ENCODE results near the gene LAMA2. TPM values are rescaled to one million over a fixed set of nuclear protein-coding genes. Genes with fewer than 3 reads are reported as not detected.

Gene LAMA2
- total and polyA plus RNA-seq, 2 donors (not counting 3 experiments of a cell fraction or from before 2014, with no cell fraction given): 0.51 to 0.75 TPM

GRCh38 chr6:129031051-129031599, 148.2 kb downstream of the LAMA2 start:
- H3K27ac ChIP-seq (ENCODE audit: insufficient read depth, low read depth, low read length): no peak overlapping the region
- no peaks in the 10 kb centered on the region for H4K20me1 ChIP-seq (replicated peaks; ENCODE audit: control insufficient read depth, extremely low read depth, insufficient read depth, low read length)
- DNase-seq (ENCODE audit: low read depth, low spot score) (no peak), FAIRE-seq (no peak)
- no peaks in the 10 kb centered on the region for H3K9me1 ChIP-seq (replicated peaks; ENCODE audit: control insufficient read depth, extremely low read depth, insufficient read depth, low read length)
- H2AFZ ChIP-seq (ENCODE audit: low read depth, low read length): no peak overlapping the region
- BruUV-seq (replicated peaks): no TSS peak
- no peak overlapping the region for H3K4me3 ChIP-seq (replicated peaks in 1 of 3; ENCODE audit: insufficient read depth in 1 of 3, low read depth in 1 of 3, low read length in 3 of 3)
- H3K79me2 ChIP-seq (ENCODE audit: control insufficient read depth, insufficient read depth, low read length): no peaks in the 10 kb centered on the region
- H3K27me3 ChIP-seq (ENCODE audit: control insufficient read depth in 2 of 2, insufficient read depth in 2 of 2, low read length in 2 of 2): peaks cover 0 to 9% of the 10 kb centered on the region in 2 experiments
- CTCF ChIA-PET: no interaction called here
- POLR2A ChIA-PET: no interaction called here
- no peak overlapping the region for H3K4me2 ChIP-seq (ENCODE audit: insufficient read depth, low read length)
- H3K9ac ChIP-seq (replicated peaks; ENCODE audit: extremely low read depth, insufficient read depth, low read length): no peak overlapping the region
- no peaks in the 10 kb centered on the region for H3K9me3 ChIP-seq (replicated peaks; ENCODE audit: control insufficient read depth, insufficient read depth, low read length)
- no peaks in the 10 kb centered on the region for H3K4me1 ChIP-seq (ENCODE audit: control insufficient read depth, extremely low read depth, insufficient read depth, low read length)
- intact Hi-C loops (cut with micrococcal nuclease) (no loop called here), dilution Hi-C loops (cut with MboI; ENCODE audit: extremely low pct_ligation_motif_present, low sequenced_read_pairs) (no loop called here)
- H3K36me3 ChIP-seq (ENCODE audit: control insufficient read depth in 2 of 2, extremely low read depth in 1 of 2, insufficient read depth in 2 of 2, low read length in 2 of 2): no peaks in the 10 kb centered on the region
- TF ChIP-seq FOS (IDR thresholded peaks at IDR 0.05; ENCODE audit: borderline replicate concordance, insufficient read depth, low read length): no peak
- TF ChIP-seq CTCF (IDR thresholded peaks at IDR 0.05; ENCODE audit: extremely low read depth in 1 of 2, insufficient read depth in 1 of 2, low read depth in 1 of 2, low read length in 2 of 2): no peak

GRCh38 chr6:129032602-129033001, 149.7 kb downstream of the LAMA2 start:
- H3K27ac ChIP-seq (ENCODE audit: insufficient read depth, low read depth, low read length): no peak overlapping the region
- CTCF ChIA-PET: no interaction called here
- H3K9me1 ChIP-seq (replicated peaks; ENCODE audit: control insufficient read depth, extremely low read depth, insufficient read depth, low read length): no peaks in the 10 kb centered on the region

More at GRCh38 chr6:129032602-129033001, 149.7 kb downstream of the LAMA2 start:
- no peaks in the 10 kb centered on the region for H3K79me2 ChIP-seq (ENCODE audit: control insufficient read depth, insufficient read depth, low read length)
- DNase-seq (ENCODE audit: low read depth, low spot score) (no peak), FAIRE-seq (no peak)
- peaks cover 0 to 4% of the 10 kb centered on the region in 2 experiments for H3K27me3 ChIP-seq (ENCODE audit: control insufficient read depth in 2 of 2, insufficient read depth in 2 of 2, low read length in 2 of 2)
- no peak overlapping the region for H3K9ac ChIP-seq (replicated peaks; ENCODE audit: extremely low read depth, insufficient read depth, low read length)
- H3K9me3 ChIP-seq (replicated peaks; ENCODE audit: control insufficient read depth, insufficient read depth, low read length): no peaks in the 10 kb centered on the region
- no peak overlapping the region for H2AFZ ChIP-seq (ENCODE audit: low read depth, low read length)
- H3K4me1 ChIP-seq (ENCODE audit: control insufficient read depth, extremely low read depth, insufficient read depth, low read length): no peaks in the 10 kb centered on the region
- BruUV-seq (replicated peaks): no TSS peak
- no peaks in the 10 kb centered on the region for H3K36me3 ChIP-seq (ENCODE audit: control insufficient read depth in 2 of 2, extremely low read depth in 1 of 2, insufficient read depth in 2 of 2, low read length in 2 of 2)
- TF ChIP-seq POLR2AphosphoS5 (IDR thresholded peaks at IDR 0.05; ENCODE audit: insufficient read depth, low read depth, low read length): no peak
- no peak for TF ChIP-seq GATA2 (IDR thresholded peaks at IDR 0.05; ENCODE audit: insufficient read depth, insufficient read length, low read depth, low read length)
- no peak for TF ChIP-seq MYC (IDR thresholded peaks at IDR 0.05; ENCODE audit: low read depth, low read length)
- no peak for TF ChIP-seq CTCF (IDR thresholded peaks at IDR 0.05; ENCODE audit: extremely low read depth in 1 of 2, insufficient read depth in 1 of 2, low read depth in 1 of 2, low read length in 2 of 2)
- TF ChIP-seq MAX (IDR thresholded peaks at IDR 0.05; ENCODE audit: insufficient read depth, insufficient read length): no peak
- no peak for TF ChIP-seq FOS (IDR thresholded peaks at IDR 0.05; ENCODE audit: borderline replicate concordance, insufficient read depth, low read length)
- no peak for TF ChIP-seq JUN (IDR thresholded peaks at IDR 0.05; ENCODE audit: borderline replicate concordance, insufficient read depth, insufficient read length, low read depth)
- no peak for TF ChIP-seq POLR2A (IDR thresholded peaks at IDR 0.05; ENCODE audit: low read depth, low read length)
- TF ChIP-seq EZH2 (IDR thresholded peaks at IDR 0.05; ENCODE audit: borderline replicate concordance, low read depth, low read length, severe bottlenecking): no peak
- intact Hi-C loops (cut with micrococcal nuclease) (no loop called here), dilution Hi-C loops (cut with MboI; ENCODE audit: extremely low pct_ligation_motif_present, low sequenced_read_pairs) (no loop called here)
- H4K20me1 ChIP-seq (replicated peaks; ENCODE audit: control insufficient read depth, extremely low read depth, insufficient read depth, low read length): no peaks in the 10 kb centered on the region
- POLR2A ChIA-PET: no interaction called here
- no peak overlapping the region for H3K4me2 ChIP-seq (ENCODE audit: insufficient read depth, low read length)
- no peak overlapping the region for H3K4me3 ChIP-seq (replicated peaks in 1 of 3; ENCODE audit: insufficient read depth in 1 of 3, low read depth in 1 of 3, low read length in 3 of 3)

Measured in endothelial cell of umbilical vein (primary cell).